COLO668 (cell line): ENCODE measurements around the gene PAGR1.
"Not testable (repeated sequence)": the region's sequence is repeated elsewhere in the genome, so short reads cannot be mapped to it uniquely, and the experiment has no call there.

Source experiments
- DNase-seq: peaks from one replicate; lab custom pipeline; 2025; ENCODE audit not compliant: unreplicated experiment; lab: John Stamatoyannopoulos, UW

The PAGR1 gene

DNA sequence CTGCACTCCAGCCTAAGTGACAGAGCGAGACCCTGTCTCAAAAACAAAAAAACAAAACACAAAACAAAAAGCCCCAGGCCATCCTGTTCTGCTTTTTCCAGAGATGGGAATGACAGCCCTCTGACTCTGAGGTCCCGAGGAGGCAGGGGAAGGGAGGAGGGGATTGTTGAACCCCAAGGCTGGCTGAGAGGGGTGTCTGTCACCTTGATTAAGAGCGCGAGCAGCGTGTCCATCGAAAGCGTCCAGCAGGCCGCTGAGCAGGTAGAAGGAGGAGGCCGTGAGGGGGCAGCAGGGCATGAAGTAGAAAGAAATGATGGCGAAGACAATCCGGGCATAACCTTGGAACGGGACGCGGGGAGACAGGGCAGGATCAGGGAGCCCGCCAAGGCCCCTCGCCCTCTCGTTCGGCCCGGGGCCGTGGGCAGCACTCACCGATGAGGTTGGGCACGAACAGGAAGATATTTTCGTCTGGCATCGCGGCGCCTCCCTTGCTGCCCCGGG is 46.5 kb downstream of the PAGR1 start:
- peak; percentile 40 for DNase-seq

DNA sequence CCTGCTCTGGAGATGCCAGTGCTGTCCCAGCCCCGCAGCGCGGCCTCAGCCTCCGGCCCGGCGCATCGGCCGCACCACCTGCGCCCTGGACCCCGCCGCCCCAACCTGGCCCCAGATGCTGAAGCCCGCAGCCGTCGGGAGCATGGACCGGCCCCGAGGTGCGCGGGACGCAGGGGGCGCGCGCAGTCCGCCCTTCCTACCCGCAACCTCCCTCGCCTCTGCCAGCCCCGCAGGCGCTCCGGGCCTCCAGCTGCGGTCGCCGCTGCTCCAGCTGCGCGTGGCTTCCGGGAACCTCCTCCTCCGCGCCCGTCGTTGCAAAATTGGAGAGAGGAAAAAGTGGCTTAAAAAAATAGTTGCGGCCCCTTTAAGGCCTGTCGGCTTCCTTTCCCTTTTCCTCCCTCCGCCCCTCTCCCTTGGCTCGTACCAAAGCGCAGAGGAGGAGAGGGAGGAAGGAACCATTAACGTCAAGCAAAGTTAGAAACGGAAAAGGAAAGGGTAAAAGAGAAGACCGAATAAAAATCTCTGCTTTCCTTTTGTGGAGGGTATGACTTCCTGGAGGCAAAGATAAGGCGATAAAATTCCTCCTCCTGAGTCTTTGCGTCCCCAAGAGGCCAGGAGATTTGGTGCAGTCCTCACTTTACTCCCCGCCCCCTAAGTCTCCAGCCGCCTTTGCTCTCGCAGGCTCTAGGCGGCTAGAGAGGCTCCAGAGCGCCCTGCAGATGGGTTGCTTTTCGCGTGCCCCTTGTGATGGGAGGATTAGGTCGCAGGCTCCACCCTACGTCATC is 47.1 kb downstream of the PAGR1 start, which contains the start of gene CDIPT:
TSS of gene CDIPT (minus strand) at position 343 of the 785 bp plus-strand sequence. CDS start 369 bp downstream, outside the sequence.
- DNase-seq, result peak; percentile 94

DNA sequence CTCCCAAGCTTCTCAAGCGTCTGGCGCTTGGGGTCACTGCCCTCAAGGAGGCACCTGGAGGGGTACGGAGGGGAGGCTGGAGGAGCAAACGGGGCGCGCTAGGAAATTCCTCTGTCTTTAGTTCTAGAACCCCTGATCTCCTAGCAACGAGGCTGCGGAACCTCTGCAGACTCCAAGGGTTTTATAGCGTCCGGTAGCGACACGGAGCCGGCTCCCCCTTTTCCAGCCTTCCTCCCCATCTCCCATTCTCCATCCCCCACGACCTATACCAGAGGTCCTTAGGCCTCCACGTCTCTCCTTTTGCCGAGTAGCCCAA is 47.7 kb downstream of the PAGR1 start:
- no peak for DNase-seq

DNA sequence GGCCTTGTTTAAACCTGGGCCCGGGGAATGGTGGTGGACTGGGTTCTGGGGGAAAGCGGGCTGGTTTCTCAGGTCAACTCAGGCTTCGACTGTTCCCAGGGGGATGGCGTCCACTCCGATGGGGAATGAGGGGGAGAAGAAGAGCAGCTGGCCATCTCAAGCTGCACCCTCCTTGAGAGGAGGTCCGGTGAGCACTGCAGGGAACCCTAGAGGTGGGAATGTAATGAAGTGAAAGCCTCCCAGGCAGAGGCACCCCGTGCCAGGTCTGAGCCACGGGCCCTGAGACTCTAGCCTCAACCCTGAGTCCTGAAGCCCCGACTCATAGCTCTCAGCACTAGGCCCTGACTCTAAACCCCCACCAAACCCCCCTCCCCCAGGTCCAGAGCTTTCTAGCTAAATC is 48.3 kb downstream of the PAGR1 start:
- no peak for DNase-seq

DNA sequence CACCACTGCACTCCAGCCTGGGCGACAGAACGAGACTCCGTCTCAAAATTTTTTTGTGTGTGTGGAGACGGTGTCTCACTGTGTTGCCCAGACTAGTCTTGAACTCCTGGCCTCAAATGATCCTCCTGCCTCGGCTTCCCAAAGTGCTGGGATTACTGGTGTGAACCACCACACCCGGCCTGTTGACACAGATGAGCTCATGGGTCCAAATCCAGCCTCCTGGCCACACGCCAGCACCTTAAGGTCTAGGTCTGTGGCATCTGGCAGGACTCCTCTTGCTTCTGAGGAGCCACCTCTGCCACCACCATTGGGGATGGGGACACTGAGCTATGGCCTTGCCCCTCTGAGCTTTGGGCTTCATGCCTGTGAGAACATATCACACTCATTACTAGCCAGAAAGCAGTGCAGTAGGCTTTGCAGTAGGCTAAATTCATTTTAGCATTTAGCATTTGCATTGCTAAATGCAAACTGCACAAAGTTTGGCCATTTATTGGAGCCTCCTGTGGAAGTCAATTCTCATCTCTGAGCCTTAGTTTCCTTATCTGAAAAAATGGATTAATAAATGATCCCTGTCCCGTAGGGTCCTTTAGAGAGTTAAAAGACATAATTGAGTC is 52.6 kb downstream of the PAGR1 start:
- peak; percentile 10 for DNase-seq

DNA sequence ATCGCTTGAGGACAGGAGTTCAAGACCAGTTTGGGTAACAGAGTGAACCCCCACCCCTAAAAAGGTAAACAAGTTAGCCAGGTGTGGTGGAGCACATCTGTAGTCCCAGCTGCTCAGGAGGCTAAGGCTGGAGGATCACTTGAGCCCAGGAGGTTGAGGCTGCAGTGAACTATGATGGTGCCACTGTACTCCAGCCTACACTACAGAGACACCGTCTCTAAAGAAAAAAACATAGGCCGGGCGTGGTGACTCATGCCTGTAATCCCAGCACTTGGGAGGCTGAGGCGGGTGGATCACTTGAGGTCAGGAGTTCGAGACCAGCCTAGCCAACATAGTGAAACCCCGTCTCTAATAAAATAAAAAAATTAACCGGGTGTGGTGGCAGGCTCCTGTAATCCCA is 53.1 kb downstream of the PAGR1 start:
- DNase-seq, result not testable (repeated sequence)
